ENCODE data around the gene LRP2.

Gene LRP2

GRCh38 chr2:169240405-169240804 is 121.9 kb downstream of the LRP2 start:
- DNase-seq (ENCODE audit: low read depth in 2 of 2), result no peak

GRCh38 chr2:169237939-169238338 is 124.4 kb downstream of the LRP2 start:
- no peak for DNase-seq (ENCODE audit: low read depth in 2 of 2)

GRCh38 chr2:169237286-169237685 is 125.0 kb downstream of the LRP2 start:
- no peak for DNase-seq (ENCODE audit: low read depth in 2 of 2)

GRCh38 chr2:169232551-169233154 is 129.7 kb downstream of the LRP2 start:
- DNase-seq (ENCODE audit: low read depth in 2 of 2), result no peak

GRCh38 chr2:169230204-169230603 is 132.1 kb downstream of the LRP2 start:
- DNase-seq (ENCODE audit: low read depth in 2 of 2), result no peak

- no peak for DNase-seq (ENCODE audit: low read depth in 2 of 2)
Observed at GRCh38 chr2:169229590-169229989, 132.7 kb downstream of the LRP2 start.

GRCh38 chr2:169225906-169226305 is 136.4 kb downstream of the LRP2 start:
- DNase-seq (ENCODE audit: low read depth in 2 of 2), result no peak

- no peak for DNase-seq (ENCODE audit: low read depth in 2 of 2)
Observed at GRCh38 chr2:169225233-169225750, 137.0 kb downstream of the LRP2 start.

- DNase-seq (ENCODE audit: low read depth in 2 of 2), result no peak
Observed at GRCh38 chr2:169222665-169223064, 139.7 kb downstream of the LRP2 start.

- DNase-seq (ENCODE audit: low read depth in 2 of 2), result no peak
Observed at GRCh38 chr2:169221745-169222369, 140.5 kb downstream of the LRP2 start.

- DNase-seq (ENCODE audit: low read depth in 2 of 2), result no peak
Observed at GRCh38 chr2:169210917-169211316, 151.4 kb downstream of the LRP2 start.

- no peak for DNase-seq (ENCODE audit: low read depth in 2 of 2)
Observed at GRCh38 chr2:169208026-169208425, 154.3 kb downstream of the LRP2 start.

GRCh38 chr2:169205176-169205575 is 157.2 kb downstream of the LRP2 start:
- no peak for DNase-seq (ENCODE audit: low read depth in 2 of 2)

- DNase-seq (ENCODE audit: low read depth in 2 of 2), result no peak
Observed at GRCh38 chr2:169203952-169204351, 158.4 kb downstream of the LRP2 start.

GRCh38 chr2:169200756-169201155 is 161.6 kb downstream of the LRP2 start:
- DNase-seq (ENCODE audit: low read depth in 2 of 2), result no peak

- no peak for DNase-seq (ENCODE audit: low read depth in 2 of 2)
Observed at GRCh38 chr2:169193618-169194017, 168.7 kb downstream of the LRP2 start.

- no peak for DNase-seq (ENCODE audit: low read depth in 2 of 2)
Observed at GRCh38 chr2:169190197-169190775, 172.0 kb downstream of the LRP2 start.

- no peak for DNase-seq (ENCODE audit: low read depth in 2 of 2)
Observed at GRCh38 chr2:169189132-169189531, 173.2 kb downstream of the LRP2 start.

- DNase-seq (ENCODE audit: low read depth in 2 of 2), result no peak
Observed at GRCh38 chr2:169185711-169186110, 176.6 kb downstream of the LRP2 start.

- DNase-seq (ENCODE audit: low read depth in 2 of 2), result no peak
Observed at GRCh38 chr2:169184074-169184473, 178.3 kb downstream of the LRP2 start.

- no peak for DNase-seq (ENCODE audit: low read depth in 2 of 2)
Observed at GRCh38 chr2:169182573-169182972, 179.8 kb downstream of the LRP2 start.

- DNase-seq (ENCODE audit: low read depth in 2 of 2), result no peak
Observed at GRCh38 chr2:169178804-169179390, 183.4 kb downstream of the LRP2 start.

GRCh38 chr2:169178364-169178763 is 184.0 kb downstream of the LRP2 start:
- no peak for DNase-seq (ENCODE audit: low read depth in 2 of 2)
